Activated T-cell treated with anti-CD3 and anti-CD28 coated beads for 1 hour (primary cell): ENCODE measurements around the gene CPA4.

ENCODE experiments used
- DNase-seq: peaks from one replicate; pipeline ENCODE4 v3.0.0-alpha.2; 2020; ENCODE audit warnings: low read depth

CPA4 gene

DNA sequence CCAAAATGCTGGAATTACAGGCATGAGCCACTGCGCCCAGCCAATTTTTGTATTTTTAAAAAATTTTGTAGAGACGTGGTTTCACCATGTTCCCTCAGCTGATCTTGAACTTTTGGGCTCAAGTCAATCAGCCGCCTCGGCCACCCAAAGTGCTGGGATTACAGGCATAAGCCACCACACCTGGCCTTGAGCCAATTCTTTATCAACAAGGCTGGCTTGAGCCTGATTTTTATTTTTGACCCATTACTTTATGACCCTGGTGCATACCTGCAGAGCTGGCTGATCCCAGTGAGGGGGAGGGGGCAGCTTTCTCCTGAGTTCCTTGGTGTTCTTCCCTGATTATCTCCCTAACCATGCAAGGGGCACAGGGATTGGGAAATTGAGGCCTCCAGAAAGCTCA, 71.5 kb downstream of the CPA4 start:
- DNase-seq: no peak

DNA sequence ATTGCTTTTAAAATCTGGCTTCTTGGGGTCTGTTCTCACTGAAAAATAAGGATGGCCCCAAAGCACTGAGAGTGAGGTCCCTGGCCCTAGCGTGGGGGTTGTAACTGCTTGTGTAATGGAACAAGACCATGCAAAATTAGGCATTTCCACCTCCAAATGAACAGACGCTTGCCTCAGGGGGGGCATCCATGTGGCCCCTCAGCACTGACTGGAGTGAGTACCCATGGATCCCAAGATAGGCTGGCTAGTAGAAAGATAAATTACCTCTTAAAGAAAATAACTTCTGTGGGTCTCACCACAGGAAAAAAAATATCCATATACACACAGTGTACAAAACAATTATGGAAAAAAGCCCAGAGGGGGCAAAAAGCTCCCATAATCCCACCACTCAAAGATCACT, 72.1 kb downstream of the CPA4 start:
- DNase-seq: no peak

DNA sequence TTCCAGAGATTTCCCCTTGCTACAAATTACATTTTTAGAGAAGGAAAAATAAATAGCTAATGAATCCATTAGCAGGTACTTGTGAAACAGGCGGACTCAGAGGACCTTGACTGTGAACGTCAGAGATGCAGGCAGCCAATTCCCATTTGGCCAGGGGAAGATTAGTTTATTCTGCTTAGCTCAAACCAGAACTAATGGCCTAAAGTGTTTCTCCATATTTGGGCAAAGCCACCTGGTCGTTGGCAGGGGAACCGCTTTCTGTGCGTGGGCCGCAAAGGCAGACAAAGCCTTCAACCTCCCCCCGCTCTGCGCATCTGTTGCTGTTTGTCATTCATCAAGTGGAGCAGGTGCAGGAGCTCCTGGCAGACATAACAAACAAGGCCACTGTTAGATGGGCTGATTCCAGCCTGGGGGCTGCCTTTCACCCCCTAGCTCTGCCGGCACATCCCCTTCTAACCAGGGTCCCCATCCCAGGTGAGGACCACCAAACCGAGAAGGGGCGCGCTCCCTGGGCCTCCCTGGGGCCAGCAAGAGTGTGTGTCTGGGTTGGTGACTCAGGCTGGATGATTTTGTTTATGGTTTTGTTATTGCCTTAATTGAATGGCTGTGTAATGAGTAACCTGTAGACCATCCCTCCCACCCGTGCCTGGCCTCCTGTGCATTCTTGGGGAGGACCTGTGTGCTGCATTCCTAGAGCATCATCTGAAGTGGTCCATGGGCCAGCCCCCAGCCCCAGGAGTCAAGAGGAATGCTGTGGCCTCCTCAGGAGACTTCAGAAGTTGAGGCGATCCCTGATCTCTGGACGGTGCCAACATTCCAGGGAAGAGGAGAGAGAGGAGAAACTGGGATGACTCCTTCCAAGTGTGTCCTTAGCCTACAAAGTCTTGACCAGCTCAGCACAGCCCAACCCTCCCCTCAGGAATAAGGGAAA, 72.8 kb downstream of the CPA4 start:
- DNase-seq: no peak

DNA sequence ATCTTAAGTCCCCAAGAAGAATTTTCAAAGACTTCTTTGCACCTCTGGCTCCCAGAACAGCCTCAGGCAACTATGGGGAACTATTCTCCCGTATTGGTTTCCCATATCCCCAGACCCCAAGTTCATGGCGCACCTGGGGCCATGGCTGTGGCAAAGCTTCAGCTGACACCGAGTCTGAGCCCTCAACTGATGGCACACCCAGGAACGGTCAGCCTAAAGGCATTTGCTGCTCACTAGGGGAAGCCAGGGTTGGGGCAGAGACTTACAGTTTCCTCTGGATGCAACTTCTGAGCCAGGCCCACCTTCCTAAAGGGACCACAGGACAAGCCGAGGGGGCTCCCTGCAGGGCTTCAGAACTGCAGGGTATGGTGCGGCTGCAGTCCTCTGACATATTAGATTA, 73.6 kb downstream of the CPA4 start:
- no peak for DNase-seq

DNA sequence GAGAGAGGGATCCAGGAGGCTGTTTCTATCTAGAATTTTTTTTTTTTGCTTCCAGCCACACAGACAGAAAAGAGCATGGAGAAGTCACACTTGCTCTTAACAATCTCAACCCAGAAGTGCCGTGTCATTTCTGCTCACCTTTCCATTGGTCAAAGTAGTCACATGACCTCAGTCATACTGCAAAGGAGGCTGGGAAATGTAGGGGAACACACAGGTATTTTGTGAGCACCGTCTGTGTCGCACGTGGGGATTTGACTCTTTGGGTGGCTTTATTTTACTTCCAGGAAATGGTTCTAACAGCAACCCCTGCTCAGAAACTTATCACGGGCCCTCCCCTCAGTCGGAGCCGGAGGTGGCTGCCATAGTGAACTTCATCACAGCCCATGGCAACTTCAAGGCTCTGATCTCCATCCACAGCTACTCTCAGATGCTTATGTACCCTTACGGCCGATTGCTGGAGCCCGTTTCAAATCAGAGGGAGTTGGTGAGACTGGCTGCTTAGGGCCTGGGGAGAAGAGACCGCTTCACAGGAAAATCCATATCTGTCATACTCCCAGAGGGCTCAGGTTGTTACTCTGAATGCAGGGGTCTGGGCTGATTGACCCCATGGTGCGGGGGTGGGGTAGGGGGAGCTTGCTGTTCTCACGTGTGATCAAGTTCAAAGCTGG, 74.3 kb downstream of the CPA4 start:
- no peak for DNase-seq

GRCh38 chr7:130367836-130368746, 75.1 kb downstream of the CPA4 start:
- no peak for DNase-seq

DNA sequence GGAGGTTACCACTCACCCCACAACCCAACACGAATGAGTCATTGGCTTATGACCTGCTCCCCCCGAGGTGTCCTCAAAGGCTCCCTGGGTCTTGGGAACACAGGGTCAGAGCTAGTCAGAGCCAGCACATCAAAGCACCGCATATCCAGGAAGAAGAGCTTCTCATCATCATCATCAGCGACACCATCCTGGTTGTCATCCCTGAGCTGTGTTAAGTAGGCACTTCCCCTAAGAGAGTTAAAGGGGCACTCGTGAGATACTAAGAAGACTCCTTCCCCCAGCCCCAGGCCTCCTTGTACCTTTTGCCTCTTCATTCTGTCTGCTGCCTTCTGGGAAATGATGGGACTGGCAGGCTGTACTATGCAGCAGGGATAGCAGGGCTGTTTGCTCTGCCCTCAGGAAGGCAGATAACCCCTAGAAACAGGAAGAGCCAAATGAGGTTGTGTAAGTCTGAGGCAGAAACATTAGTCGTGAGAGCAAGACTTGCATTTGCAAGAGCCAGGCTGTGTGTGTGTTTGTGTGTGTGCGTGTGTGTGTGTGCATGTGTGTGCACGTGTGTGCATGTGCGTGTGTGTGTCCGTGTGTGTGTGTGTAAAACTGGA, 76.2 kb downstream of the CPA4 start:
- DNase-seq: no peak

- no peak for DNase-seq
Observed at GRCh38 chr7:130369831-130370550, 77.0 kb downstream of the CPA4 start.

- DNase-seq: no peak
Observed at GRCh38 chr7:130371046-130371445, 78.1 kb downstream of the CPA4 start.

GRCh38 chr7:130372402-130373165, 79.6 kb downstream of the CPA4 start:
- no peak for DNase-seq
